GM12872 (cell line): ENCODE measurements around the gene SUPT6H.

Source experiments
- CTCF ChIP-seq: IDR thresholded peaks from 3 replicates; pipeline ENCODE4 v1.5.1; 2011; ENCODE audit warnings: low read depth, mild to moderate bottlenecking, low read length, moderate library complexity; ENCODE audit not compliant: insufficient read depth

Gene SUPT6H

GRCh38 chr17:28682655-28683054, 20.6 kb downstream of the SUPT6H start:
- TF ChIP-seq CTCF: no peak

DNA sequence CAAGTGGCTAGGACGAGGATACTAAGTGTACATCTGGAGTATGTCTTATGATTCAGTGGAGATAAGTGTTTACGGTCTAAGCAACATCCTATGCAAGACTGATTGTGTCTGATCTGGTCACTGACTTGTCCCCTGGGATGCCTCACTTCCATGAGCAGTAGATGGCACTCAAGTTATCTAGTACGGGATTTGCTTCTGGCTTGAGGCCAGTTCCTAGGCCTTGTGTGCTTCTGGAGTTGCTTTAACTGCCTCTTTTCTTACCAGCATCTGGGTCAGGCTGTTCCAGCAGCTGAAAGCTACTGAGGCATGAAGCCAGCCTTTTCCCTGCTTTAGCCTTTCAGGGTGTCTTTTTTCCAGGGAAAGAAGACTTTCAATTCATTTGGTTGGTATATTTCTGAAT, 23.0 kb downstream of the SUPT6H start:
- no peak for TF ChIP-seq CTCF

GRCh38 chr17:28685366-28685765, 23.4 kb downstream of the SUPT6H start:
- TF ChIP-seq CTCF: no peak

DNA sequence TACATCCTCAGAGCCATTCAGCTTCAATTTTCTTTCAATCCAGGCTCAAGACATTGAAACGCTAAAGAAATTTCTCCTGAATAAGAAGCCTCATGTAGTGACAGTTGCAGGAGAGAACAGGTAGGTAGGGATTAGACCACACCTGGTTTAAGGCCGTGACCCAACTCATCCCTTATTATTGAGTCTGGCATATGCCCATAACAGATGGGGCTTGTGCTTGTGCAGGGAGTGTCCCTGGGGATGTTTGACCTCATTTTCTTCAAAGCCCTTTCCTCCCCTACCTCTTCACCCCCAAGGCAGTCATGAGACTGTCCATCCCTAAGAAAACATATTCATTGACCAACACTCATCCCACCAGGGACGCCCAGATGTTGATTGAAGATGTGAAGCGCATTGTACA, 24.3 kb downstream of the SUPT6H start:
- no peak for TF ChIP-seq CTCF

DNA sequence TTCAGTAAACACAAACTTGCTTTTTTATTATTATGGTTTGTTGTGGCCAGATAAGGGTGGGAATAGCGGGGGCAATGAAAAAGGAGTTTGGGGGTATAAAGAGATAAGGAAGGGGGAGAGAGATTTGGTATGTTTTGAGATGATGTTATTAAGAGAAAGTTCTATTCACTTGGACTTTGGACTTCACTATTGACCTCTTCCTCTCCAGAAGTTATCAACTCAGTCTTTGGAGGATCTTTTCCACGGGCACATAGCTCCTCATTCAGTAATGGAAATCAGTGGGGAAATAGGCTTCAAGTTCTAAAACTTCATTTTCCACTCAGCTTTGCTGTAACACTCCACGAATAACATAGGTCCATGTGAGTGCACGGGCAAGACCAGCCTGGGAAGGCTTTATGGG, 26.5 kb downstream of the SUPT6H start:
- TF ChIP-seq CTCF: no peak

GRCh38 chr17:28689011-28689410, 27.0 kb downstream of the SUPT6H start:
- no peak for TF ChIP-seq CTCF

DNA sequence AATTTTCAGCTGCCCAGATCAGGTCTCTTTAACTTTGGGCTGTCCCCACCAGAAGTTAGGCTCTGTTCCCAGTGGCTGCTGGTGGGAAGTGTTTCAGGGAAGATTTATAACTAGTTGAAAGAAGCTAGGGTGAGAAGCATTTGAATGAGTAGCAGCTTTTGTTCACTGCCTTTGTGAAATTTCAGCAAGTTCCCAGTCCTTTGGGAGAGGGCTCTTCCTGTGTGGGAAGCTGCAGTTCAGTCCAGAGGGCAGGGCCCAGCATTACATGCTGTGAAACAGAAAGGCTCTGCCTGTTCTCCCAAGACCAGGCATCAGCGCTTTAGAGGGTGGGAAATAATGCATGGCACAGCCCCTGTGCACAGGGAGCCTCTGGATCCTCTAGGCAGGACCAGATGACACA, 31.9 kb downstream of the SUPT6H start:
- no peak for TF ChIP-seq CTCF
